IPS-11a (cell line): ENCODE measurements around the gene TXNRD2.
"Not testable (repeated sequence)": the region's sequence is repeated elsewhere in the genome, so short reads cannot be mapped to it uniquely, and the experiment has no call there.

Experiments
- H3K4me3 ChIP-seq: one replicate; pipeline ENCODE4 v1.5.1; 2013; ENCODE audit warnings: low read depth, low read length, control low read depth

Gene TXNRD2

DNA sequence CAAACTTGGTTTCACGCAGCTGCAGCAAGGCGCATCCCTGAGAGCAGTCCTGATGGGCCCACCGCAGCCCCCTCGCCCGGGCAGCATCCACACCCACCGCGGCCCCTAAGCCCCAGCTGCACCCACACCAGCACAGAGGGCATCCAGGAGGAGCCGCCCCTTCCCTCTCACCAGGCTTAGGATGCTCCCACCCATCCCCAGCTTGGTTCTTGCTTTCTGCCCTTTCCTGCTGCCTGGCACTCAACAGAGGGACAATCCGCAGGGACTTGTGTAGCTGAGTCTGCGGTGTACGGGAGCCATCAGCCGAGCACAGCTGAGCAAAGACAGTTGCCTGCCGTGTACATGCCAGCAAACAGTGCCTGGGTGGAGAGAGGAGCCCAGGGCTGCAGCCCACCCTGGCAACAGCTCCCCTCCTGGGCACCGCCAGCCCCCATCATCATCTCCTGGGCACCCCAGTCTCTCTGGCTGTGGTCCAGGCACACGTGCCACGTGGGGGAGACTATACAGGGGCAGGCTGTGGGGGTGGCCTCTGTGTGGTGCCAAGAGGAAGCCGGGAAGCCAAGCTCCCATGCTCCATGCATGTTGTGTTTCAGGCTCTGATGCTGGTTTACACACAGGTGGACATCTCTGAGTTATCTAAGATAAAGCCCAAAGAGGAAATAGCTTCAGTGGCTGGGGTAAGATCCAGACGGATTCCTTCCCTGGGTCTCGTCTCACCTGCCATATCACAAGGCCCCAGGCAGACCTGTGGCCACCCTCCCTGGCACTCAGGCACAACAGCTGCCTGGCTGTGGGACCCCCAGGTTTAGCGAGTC lies 50.9 kb downstream of the TXNRD2 start:
- H3K4me3 ChIP-seq = no peak overlapping the region

DNA sequence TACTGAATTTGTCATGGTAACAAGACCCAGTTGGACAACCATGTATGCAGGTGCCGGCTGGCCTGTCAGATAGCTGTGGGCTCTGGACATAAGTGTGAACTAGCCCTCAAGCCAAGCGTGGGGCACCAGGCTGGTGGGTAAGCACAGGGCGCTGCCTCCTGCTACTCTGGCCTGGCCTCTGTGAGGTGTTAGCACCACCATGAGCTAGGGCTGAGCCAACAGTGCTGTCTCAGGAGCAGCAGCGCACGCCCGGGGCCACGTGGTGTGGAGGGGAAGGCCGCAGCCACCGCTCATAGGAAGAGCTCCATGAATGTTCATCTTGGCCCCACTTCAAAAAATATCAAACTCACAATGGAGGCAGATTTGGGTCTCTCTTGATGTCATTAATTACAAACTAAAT lies 51.7 kb downstream of the TXNRD2 start:
- no peak overlapping the region for H3K4me3 ChIP-seq

DNA sequence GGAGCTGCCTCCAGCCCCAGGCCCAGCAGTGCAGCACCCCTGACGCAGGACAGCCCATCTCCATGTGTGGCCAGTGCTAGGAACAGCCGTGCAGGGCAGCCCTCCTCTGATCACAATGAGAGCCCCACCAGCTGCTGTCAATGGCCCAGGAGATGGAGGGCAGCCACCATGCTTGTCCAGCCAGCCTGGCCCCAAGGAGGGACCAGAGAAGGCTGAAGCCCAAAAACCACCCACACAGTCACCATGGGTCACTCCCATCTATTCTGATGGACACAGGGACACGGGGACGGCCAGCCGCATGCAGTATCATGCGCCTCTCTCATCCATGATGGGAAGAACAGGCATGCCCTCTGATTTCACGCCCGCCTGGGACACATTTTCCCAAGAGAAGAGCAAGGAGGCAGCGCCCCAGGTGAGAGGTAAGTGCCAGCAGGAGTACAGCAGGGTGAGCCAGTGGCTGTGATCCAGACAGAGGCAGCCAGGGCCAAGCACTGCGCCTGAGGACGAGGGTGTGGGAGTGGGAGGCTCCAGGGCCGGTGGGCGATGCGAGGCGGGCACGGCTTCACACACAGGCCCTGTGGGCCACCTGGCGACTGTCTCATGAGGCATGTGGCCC lies 53.4 kb downstream of the TXNRD2 start:
- H3K4me3 ChIP-seq = no peak overlapping the region

DNA sequence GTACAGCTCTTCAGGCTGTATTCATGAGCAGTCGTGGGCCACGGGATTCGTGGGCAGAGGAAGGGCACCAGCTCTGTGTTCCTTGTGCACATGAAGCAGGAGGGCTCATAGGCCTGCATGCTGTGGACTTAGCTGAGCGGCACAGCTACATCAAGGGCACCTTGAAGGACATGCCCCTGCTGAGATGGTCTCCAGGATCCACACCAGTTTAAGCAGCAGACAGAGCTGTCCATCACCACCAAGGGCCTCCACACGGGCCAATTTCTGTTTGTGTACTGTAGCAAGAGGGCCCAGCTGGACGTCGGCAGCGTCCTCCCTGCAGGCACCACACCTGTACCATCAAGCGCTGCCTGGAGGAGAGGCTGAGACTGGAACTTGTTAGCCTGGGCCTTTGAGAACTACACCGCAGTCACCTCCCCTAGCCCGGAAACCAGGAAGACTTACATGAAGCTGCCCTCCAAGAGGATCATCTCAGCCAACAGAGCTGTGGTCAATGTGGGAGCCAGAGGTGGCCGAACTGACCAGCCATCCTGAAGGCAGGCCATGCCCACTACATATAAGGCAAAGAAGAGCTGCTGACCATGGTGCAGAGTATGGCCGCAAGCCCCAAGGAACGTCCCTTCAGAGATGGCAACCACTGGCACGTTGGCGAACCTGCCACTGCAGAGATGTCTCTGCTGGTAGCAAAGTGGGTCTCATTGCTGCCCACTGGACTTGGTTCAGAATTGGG lies 54.2 kb downstream of the TXNRD2 start:
- H3K4me3 ChIP-seq = no peak overlapping the region

DNA sequence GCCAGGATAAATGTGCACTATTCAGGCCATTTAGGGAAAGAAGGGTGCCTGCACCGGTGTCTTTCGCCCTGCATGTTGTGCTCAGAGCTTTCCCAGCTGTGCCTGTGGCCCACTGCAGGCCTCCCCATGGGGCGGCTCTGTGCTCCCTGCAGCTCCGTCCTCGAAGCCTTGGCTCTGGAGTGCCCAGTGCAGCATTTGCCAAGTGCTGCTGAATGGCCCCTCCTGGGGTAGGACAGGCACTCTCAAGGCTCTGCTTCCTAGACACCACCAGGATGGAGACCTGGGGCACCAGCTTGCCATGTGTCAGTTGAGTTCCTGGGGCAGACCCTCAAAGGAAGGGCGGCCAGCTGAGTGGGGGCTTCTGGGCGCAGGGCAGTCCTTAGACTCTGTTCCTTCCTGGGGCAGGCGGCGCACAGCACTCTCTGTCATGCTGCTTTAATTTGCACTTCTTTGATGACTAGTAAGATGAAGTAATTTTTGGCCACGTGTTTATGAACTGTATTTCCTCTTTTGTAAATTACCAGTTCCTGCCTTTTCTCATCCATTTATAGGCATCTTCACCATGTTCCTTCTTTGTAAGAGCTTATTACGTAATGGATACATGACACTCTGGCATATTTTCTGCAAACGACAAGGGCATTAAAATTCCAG lies 54.9 kb downstream of the TXNRD2 start:
- no peak overlapping the region for H3K4me3 ChIP-seq

DNA sequence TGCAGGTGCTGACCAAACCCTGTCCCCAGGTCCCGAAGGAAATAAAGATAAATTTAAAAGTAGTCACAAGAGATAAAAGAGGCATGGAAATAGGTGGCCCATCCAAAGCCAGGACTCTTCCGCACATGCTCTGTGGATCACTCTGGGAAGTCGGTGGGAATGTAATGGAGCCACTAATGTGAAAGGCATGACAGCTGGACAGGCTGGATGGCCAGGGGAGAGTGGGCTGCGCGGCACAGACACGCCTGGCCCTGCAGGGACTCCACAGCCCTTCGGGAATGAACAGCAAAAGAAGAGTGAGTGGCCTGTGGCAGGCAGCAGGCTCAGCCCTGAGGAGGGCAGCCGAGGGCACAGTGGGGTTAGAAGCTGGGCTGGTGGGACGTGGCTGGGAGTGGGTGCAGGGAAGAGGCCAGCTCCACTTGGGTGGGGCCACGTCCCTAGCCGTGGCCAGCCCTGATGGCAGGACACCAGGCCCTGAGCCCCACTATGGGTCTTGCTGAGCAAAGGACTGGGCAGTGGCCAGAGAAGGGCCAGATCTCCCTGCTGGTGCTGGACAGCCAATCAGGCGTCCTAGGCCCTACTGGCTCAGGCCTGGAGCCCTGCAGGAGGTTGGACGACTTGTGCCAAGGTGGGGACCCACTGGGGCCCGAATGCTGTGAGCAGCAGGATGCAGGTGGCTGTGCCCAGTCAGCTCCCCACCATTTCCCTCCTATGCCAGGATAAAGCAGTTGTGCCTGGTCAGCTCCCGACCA lies 55.6 kb downstream of the TXNRD2 start:
- no peak overlapping the region for H3K4me3 ChIP-seq

DNA sequence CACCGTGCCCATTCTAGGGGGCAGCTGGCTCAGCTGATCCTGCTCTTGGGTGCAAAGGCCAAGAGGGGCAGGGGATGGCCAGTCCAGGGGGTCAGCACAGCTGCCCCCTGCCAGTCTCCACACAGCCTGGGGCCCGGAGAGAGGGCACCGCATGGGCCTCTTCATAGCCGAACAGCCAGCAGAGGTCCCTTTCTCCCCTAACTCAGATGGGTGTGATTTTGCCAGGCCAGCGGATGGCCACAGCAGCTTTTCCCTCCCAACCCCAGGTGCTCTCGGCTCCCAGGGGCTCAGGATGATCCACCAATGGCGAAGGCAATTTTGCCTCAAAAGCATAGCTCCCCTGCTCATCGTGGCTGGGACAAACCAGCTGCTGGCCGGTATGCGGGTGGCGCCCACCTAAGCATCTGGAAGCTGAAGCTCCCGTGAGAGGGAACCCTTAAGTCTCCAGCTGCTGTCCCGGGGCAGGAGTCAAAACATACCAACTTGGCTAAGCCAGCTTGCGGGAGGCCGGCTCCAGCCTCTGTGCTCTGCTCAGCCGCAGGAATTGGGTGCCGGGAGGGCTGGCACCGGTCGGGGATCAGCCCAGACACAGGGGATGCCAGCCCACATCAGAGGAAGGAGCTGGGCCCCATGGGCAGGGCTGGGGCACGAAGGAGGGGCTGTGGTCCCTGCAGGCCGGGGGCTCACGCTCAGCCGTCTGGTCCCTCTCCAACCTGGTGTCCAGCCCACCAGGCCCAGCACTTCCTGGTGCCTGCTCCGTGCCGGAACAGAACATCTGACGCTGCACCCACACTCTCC lies 56.5 kb downstream of the TXNRD2 start:
- no peak overlapping the region for H3K4me3 ChIP-seq

DNA sequence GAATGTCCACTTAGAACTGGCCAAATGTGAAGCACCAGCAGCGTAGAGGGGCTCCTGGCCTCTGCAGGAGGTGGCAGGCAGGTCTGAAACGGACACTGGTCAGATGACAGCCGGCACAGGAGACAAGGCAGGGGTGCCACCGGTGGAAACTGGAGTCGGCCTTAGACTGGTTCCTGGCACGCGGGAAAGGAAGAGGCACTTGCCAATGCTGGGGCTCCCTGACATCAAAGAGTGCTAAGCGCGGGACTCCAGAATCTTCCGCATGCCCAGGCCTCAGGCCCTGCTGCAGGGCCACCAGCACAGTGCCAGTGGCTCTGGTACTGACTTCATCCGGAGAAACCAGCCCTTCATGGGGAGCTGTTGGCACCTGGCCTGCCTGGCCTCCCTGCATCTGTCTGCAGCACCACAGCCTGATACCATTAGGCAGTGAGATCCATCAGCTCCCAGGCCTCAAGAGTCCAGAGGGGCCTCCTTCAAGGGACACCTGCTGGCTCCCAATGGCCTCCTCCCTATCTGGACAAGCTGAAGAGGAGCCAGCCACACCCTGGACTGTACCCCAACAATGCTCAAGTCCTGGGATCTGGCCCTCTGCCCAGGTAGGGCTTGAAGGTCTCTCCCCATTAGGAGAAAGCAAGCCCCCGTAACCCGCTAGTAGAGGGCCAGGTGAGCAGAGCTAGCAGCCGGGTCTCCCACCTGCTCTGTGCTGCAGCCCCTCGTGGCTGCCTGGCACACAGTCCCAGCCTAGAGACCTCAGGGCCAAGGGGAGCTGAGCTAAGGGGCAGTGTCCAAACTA lies 57.3 kb downstream of the TXNRD2 start:
- no peak overlapping the region for H3K4me3 ChIP-seq

DNA sequence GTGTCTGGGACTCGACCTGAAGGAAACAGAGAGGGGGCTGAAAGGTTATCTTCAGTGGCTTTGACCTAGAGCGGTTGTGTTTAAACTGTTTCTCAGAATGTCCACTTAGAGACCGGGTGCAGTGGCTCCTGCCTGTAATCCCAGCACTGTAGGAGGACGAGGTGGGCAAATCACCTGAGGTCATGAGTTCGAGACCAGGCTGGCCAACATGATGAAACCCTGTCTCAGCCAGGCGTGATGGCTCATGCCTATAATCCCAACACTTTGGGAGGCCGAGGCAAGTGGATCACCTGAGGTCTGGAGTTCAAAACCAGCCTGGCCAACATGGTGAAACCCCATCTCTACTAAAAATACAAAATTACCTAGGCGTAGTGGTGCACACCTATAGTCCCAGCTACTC lies 58.2 kb downstream of the TXNRD2 start:
- not testable (repeated sequence) for H3K4me3 ChIP-seq

DNA sequence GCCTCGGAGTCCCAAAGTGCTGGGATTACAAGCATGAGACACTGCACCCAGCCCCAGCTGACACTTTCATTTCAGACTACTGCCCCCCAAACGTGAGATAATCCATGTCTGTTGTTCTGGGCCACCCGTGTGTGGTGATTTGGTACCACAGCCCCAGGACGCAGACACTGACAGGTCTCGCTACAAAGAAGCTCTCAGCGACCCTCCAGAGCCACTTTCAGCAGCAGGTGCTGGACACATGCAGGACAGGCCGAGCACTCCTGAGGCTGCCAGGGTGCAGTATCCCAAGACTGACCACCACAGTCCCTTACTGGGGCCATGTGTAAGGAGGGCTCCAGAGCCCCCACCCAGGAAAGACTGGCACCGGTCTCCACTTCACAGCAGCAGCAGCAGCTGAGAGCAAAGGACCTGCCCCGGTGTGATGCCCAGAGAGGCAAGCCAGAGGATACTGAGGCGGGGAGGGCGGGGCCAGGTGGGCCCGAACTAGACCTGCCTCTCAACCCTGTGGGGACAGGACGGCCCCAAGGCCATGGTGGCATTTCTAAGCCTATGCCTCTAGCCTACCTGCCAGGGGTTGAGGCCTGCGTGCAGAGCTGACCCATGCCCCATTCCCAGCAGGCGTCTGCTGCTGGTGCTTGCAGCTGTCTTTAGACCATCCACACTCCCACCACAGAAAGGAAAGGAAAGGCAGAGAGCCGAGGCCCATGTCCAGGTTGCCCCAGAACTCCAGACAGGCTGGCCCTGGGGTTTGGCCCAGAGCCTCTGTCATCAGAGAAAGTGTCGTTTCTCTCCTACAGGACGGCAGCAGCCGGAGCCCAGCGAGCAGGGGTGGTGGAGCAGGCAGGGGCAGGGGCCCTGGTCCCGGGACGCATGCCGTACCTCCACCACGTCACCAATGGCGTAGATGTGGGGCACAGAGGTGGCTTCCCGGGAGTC lies 58.9 kb downstream of the TXNRD2 start:
- no peak overlapping the region for H3K4me3 ChIP-seq

DNA sequence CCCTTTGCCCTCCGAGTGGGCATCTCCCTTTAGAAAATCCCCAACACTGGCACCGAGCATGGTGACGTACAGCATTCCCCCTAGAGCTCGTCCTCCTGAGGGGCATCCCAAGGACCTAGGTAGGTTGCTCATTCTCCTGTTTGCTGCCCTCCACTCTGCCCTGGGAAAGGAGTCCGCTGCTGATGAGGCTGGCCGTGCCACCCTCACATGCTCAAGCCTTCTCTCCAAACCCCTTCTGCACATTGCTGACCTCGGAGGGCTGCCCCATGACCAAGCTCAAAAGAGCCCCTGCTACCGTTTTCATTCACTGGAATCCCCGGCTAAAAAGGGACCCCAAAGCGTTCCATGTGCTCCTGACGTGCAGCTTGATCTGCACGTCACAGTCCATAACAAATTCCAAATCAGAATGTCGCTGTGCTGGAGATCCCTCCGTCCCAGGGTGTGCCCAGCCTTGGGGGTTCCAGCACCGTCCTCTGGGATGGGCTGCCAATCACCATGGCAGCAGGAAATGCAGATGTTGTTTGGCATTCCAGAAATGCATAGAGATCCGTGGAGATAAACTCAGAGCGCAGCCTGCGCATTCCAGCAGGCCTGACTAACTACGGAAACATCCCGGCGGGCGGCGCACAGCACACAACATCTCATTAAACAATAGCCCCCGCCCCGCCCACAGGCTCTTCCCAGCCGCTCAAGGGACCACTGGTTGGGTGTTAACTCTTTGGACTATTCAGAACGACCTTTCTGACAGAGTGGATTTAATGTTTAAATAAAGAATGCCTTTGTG lies 60.6 kb downstream of the TXNRD2 start:
- H3K4me3 ChIP-seq = no peak overlapping the region

DNA sequence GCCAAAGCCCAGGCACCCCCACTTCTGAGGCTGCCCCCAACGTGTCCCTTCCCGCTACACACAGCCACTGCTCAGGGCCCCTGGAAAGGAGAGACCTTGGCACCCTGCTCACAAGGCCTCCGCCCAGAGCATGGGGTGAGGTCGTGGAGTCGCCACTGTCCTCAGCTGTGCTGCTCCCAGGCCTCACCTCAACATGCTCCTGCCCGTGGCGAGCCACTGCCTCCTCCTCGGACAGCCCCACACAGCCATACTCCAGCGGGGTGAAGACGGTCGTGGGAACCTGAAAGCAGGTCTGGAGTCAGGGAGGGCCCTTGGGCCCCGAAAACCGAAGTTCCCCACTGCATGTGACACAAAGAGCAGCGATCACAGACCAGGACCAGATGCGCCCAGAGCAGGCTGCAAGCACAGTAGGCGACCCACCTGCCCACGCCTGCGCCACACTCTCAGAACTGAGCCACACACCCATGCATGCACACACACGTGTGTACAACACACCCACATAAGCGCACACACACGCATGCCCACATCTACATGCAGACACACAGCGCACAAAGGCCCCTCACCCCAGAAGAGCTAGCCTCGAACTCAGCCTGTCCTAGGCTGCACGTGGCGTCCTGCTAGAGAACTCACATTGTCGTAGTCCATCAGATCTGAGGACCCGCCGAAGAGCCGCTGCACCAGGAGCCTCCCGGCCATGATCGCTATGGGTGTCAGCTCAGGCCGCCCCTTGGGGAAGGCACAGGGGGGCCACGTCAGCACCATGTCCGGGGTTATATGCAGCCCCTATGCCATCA lies 61.4 kb downstream of the TXNRD2 start:
- no peak overlapping the region for H3K4me3 ChIP-seq

DNA sequence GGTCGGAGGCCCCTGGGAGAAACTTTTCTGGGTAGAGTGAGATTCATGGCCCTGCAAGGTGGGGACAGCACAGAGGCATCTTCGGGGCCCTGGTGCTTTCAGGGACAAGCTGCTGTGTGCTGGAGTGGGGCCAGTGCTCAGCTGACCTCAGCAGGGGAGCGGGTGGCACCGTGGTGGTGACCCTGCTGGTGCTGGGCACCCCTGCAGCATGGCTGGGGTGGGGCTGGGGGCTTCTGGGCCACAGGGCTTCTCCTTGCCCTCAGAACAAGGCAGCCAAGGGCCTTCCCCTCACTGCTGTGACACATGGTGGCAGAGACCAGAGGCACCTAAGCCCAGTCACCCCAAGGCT lies 62.0 kb downstream of the TXNRD2 start:
- no peak overlapping the region for H3K4me3 ChIP-seq

DNA sequence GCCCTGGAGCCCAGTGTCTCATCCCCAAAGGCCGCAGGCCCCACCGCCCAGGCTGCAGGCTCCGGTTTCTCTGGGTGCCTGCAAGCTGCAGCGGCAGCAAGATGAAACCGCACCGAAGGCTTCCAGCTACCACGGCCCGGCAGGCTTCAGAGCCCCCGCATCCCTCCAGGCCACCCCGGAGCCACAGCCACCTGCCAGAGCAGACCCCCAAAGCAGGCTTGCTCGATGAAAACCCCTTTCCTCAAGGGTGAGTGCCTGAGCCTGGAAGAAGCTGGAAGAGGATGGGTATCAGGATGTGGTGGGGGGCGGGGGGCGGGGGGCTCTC lies 62.4 kb downstream of the TXNRD2 start:
- H3K4me3 ChIP-seq = no peak overlapping the region

DNA sequence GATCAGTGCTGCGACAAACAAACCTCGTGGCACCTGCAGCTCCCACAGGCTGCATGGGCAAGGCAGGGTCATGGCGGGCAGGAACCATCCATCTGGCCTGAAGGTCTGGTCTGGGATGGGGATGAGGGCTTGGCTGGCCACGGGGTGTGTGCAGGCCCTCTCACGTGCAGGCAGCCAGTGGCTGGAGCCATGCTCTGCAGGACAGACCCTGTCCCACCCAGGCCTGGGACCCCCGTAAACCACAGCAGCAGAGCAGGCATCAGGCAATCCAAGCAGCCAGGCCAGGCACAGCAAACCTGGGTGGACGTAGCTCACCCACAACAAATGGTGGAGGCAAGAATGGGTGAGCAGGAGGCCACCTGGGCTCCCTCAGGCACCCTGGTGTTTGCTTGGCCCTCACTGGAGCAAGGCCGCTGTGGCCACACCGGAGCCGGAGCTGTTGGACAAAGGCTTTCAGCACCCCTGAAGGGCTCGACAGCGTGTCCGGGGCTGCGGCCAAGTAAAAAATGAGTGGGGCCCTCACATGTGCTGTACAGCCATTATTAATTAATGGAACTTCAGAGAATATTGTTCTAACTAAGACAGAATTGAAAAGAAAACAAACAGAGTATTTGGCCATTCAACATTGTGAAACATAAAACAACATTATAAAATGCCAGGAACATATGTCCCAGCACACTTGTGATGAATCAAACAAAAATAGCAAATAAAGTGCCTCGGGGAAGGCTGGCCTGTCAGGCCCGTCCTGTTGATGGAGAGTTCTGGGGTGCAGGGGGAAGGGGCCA lies 63.0 kb downstream of the TXNRD2 start:
- H3K4me3 ChIP-seq = no peak overlapping the region
